Left ventricle myocardium superior (tissue), 1 donor: ENCODE data around the gene CMA1. TPM values are rescaled to one million over a fixed set of nuclear protein-coding genes. Genes with fewer than 3 reads are reported as not detected.
"Not testable (repeated sequence)": the region's sequence is repeated elsewhere in the genome, so short reads cannot be mapped to it uniquely, and the experiment has no call there.

Experiments
- ATAC-seq: fragments of 200-7000 bp; cut with Tn5 transposase; one replicate; pipeline ENCODE4 v1.9.1; 2020; ENCODE audit warnings: mild to moderate bottlenecking, moderate library complexity
- DNase-seq: peaks from one replicate; pipeline ENCODE4 v3.0.0-alpha.2; 2020
- intact Hi-C: fragments of 100-400 bp; cut with micrococcal nuclease; formaldehyde crosslinking; loops from one replicate; pipeline ENCODE4 v1.11.0; 2022
- long read RNA-seq: library from polyadenylated mRNA; unstranded; transcript quantifications from one replicate; pipeline ENCODE4 v2.0.0, GENCODE V29; 2021
- total RNA-seq: library from RNA; stranded (reverse); fragmentation: NEBNext Ultra II Directional; extraction: Animal tissue kit (Norgen Biotek cat#: 25700); gene quantifications from one replicate; pipeline ENCODE4 v1.2.1, GENCODE V29; 2021
- donor health status: DM: no; HTN: yes; CAD: no; lungs with severe emphysema.

Gene CMA1
- 0.47 TPM for total RNA-seq
- long read RNA-seq, partial matches to known transcripts: 0 of 1 reads
- long read RNA-seq, other reads (novel, unspliced or antisense): 0 of 1 reads

- intact Hi-C loops: no loop called here
- DNase-seq (no peak), ATAC-seq (no peak)
Measured at GRCh38 chr14:24508155-24508840, at the start of gene CMA1. Gene CMA1 (minus strand): TSS chr14:24508265. CDS start chr14:24508235, 30 bp downstream.

- DNase-seq (no peak), ATAC-seq (no peak)
- intact Hi-C loops: no loop called here
Measured at GRCh38 chr14:24556756-24557155, 48.7 kb upstream of the CMA1 start.

- intact Hi-C loops, ATAC-seq, DNase-seq: not testable (repeated sequence)
Measured at GRCh38 chr14:24549064-24549463, 41.0 kb upstream of the CMA1 start.

GRCh38 chr14:24542346-24542936, 34.4 kb upstream of the CMA1 start:
- intact Hi-C loops: no loop called here
- ATAC-seq: no peak
- no peak for DNase-seq

- intact Hi-C loops: no loop called here
- DNase-seq (no peak), ATAC-seq (no peak)
Measured at GRCh38 chr14:24535737-24536136, 27.7 kb upstream of the CMA1 start.

- intact Hi-C loops: no loop called here
- no peak for DNase-seq
- no peak for ATAC-seq
Measured at GRCh38 chr14:24534286-24534685, 26.2 kb upstream of the CMA1 start.

- DNase-seq, intact Hi-C loops, ATAC-seq: not testable (repeated sequence)
Measured at GRCh38 chr14:24525877-24526620, 18.0 kb upstream of the CMA1 start.

- intact Hi-C loops: no loop called here
- ATAC-seq: no peak
- DNase-seq: no peak
Measured at GRCh38 chr14:24518851-24519250, 10.8 kb upstream of the CMA1 start.

GRCh38 chr14:24514209-24514608, 6.1 kb upstream of the CMA1 start:
- intact Hi-C loops: no loop called here
- DNase-seq: no peak
- no peak for ATAC-seq

- ATAC-seq (no peak), DNase-seq (no peak)
- intact Hi-C loops: no loop called here
Measured at GRCh38 chr14:24513009-24513408, 4.9 kb upstream of the CMA1 start.

GRCh38 chr14:24506443-24506842, 1.6 kb downstream of the CMA1 start:
- intact Hi-C loops: no loop called here
- ATAC-seq: no peak

GRCh38 chr14:24504425-24504950, 3.6 kb downstream of the CMA1 start:
- DNase-seq (no peak), ATAC-seq (no peak)
- intact Hi-C loops: no loop called here

More at GRCh38 chr14:24506443-24506842, 1.6 kb downstream of the CMA1 start:
- no peak for DNase-seq

GRCh38 chr14:24491586-24492408, 16.3 kb downstream of the CMA1 start:
- intact Hi-C loops, ATAC-seq, DNase-seq: not testable (repeated sequence)

GRCh38 chr14:24483604-24484252, 24.3 kb downstream of the CMA1 start:
- no peak for DNase-seq
- intact Hi-C loops: no loop called here

GRCh38 chr14:24482699-24483303, 25.3 kb downstream of the CMA1 start:
- DNase-seq, intact Hi-C loops, ATAC-seq: not testable (repeated sequence)

More at GRCh38 chr14:24483604-24484252, 24.3 kb downstream of the CMA1 start:
- ATAC-seq: no peak

- ATAC-seq (peak; percentile 32), DNase-seq (peak; percentile 36)
- intact Hi-C loops: no loop called here
Measured at GRCh38 chr14:24481622-24482324, 26.3 kb downstream of the CMA1 start.

- intact Hi-C loops, DNase-seq, ATAC-seq: not testable (repeated sequence)
Measured at GRCh38 chr14:24479999-24480398, 28.1 kb downstream of the CMA1 start.
